ENCODE results near the gene GLG1. TPM values are rescaled to one million over a fixed set of nuclear protein-coding genes. Genes with fewer than 3 reads are reported as not detected.

GLG1 gene
- total and polyA plus RNA-seq, 4 donors = 107 to 149 (median 121) TPM

GRCh38 chr16:74472010-74472409 lies 134.9 kb downstream of the GLG1 start:
- no peaks in the 10 kb centered on the region for H3K9me3 ChIP-seq (ENCODE audit: control insufficient read depth, insufficient read depth, low read length)
- no peaks in the 10 kb centered on the region for H3K4me1 ChIP-seq (ENCODE audit: control insufficient read depth, insufficient read depth, low read length)
- H3K27me3 ChIP-seq (ENCODE audit: control insufficient read depth, insufficient read depth, low read length) = no peaks in the 10 kb centered on the region
- H3K4me3 ChIP-seq (ENCODE audit: low read depth, low read length) = no peak overlapping the region
- DNase-seq (ENCODE audit: low read depth in 4 of 6, low spot score in 6 of 6) = no peak
- no CpG with 5 or more reads among the region's 3 CpGs for WGBS (ENCODE audit: insufficient coverage)
- no peak overlapping the region for H3K27ac ChIP-seq (ENCODE audit: low read depth, low read length)
- peaks cover 59% of the 10 kb centered on the region for H3K36me3 ChIP-seq (ENCODE audit: control insufficient read depth, insufficient read depth, low read length)

GRCh38 chr16:74469946-74470478 lies 136.9 kb downstream of the GLG1 start:
- no peaks in the 10 kb centered on the region for H3K4me1 ChIP-seq (ENCODE audit: control insufficient read depth, insufficient read depth, low read length)
- H3K9me3 ChIP-seq (ENCODE audit: control insufficient read depth, insufficient read depth, low read length) = no peaks in the 10 kb centered on the region
- no peak overlapping the region for H3K4me3 ChIP-seq (ENCODE audit: low read depth, low read length)
- H3K27ac ChIP-seq (ENCODE audit: low read depth, low read length) = no peak overlapping the region
- DNase-seq (ENCODE audit: low read depth in 4 of 6, low spot score in 6 of 6) = no peak
- WGBS (ENCODE audit: insufficient coverage) = 76% methylated on average over 3 of the region's 6 CpGs
- peaks cover 67% of the 10 kb centered on the region for H3K36me3 ChIP-seq (ENCODE audit: control insufficient read depth, insufficient read depth, low read length)
- H3K27me3 ChIP-seq (ENCODE audit: control insufficient read depth, insufficient read depth, low read length) = no peaks in the 10 kb centered on the region

GRCh38 chr16:74468807-74469525 lies 137.9 kb downstream of the GLG1 start:
- 84% methylated on average over 8 of the region's 9 CpGs for WGBS (ENCODE audit: insufficient coverage)

GRCh38 chr16:74466872-74467271 lies 140.0 kb downstream of the GLG1 start:
- Histone ChIP-seq H3K36me3 (ENCODE audit: control insufficient read depth, insufficient read depth, low read length) (peaks cover 75% of the 10 kb centered on the region), H3K27me3 (ENCODE audit: control insufficient read depth, insufficient read depth, low read length) (no peaks in the 10 kb centered on the region), H3K4me3 (ENCODE audit: low read depth, low read length) (no peak overlapping the region), H3K9me3 (ENCODE audit: control insufficient read depth, insufficient read depth, low read length) (no peaks in the 10 kb centered on the region), H3K4me1 (ENCODE audit: control insufficient read depth, insufficient read depth, low read length) (no peaks in the 10 kb centered on the region), H3K27ac (ENCODE audit: low read depth, low read length) (no peak overlapping the region)
- DNase-seq (ENCODE audit: low read depth in 4 of 6, low spot score in 6 of 6) = no peak
- 100% methylated on average over 2 of the region's 5 CpGs for WGBS (ENCODE audit: insufficient coverage)

More at GRCh38 chr16:74468807-74469525, 137.9 kb downstream of the GLG1 start:
- H3K27me3 ChIP-seq (ENCODE audit: control insufficient read depth, insufficient read depth, low read length) = no peaks in the 10 kb centered on the region
- no peaks in the 10 kb centered on the region for H3K4me1 ChIP-seq (ENCODE audit: control insufficient read depth, insufficient read depth, low read length)
- H3K27ac ChIP-seq (ENCODE audit: low read depth, low read length) = no peak overlapping the region
- H3K36me3 ChIP-seq (ENCODE audit: control insufficient read depth, insufficient read depth, low read length) = peaks cover 62% of the 10 kb centered on the region
- H3K4me3 ChIP-seq (ENCODE audit: low read depth, low read length) = no peak overlapping the region
- DNase-seq (ENCODE audit: low read depth in 4 of 6, low spot score in 6 of 6) = no peak
- no peaks in the 10 kb centered on the region for H3K9me3 ChIP-seq (ENCODE audit: control insufficient read depth, insufficient read depth, low read length)

GRCh38 chr16:74465851-74466685 lies 140.8 kb downstream of the GLG1 start:
- Histone ChIP-seq H3K4me1 (ENCODE audit: control insufficient read depth, insufficient read depth, low read length) (no peaks in the 10 kb centered on the region), H3K9me3 (ENCODE audit: control insufficient read depth, insufficient read depth, low read length) (no peaks in the 10 kb centered on the region), H3K27me3 (ENCODE audit: control insufficient read depth, insufficient read depth, low read length) (no peaks in the 10 kb centered on the region), H3K36me3 (ENCODE audit: control insufficient read depth, insufficient read depth, low read length) (peaks cover 78% of the 10 kb centered on the region), H3K27ac (ENCODE audit: low read depth, low read length) (no peak overlapping the region), H3K4me3 (ENCODE audit: low read depth, low read length) (no peak overlapping the region)
- DNase-seq (ENCODE audit: low read depth in 4 of 6, low spot score in 6 of 6) = no peak
- 92% methylated on average over 2 of the region's 6 CpGs for WGBS (ENCODE audit: insufficient coverage)

- Histone ChIP-seq H3K27ac (ENCODE audit: low read depth, low read length) (no peak overlapping the region), H3K27me3 (ENCODE audit: control insufficient read depth, insufficient read depth, low read length) (no peaks in the 10 kb centered on the region), H3K4me3 (ENCODE audit: low read depth, low read length) (no peak overlapping the region), H3K4me1 (ENCODE audit: control insufficient read depth, insufficient read depth, low read length) (no peaks in the 10 kb centered on the region), H3K9me3 (ENCODE audit: control insufficient read depth, insufficient read depth, low read length) (no peaks in the 10 kb centered on the region), H3K36me3 (ENCODE audit: control insufficient read depth, insufficient read depth, low read length) (peaks cover 78% of the 10 kb centered on the region)
- no peak for DNase-seq (ENCODE audit: low read depth in 4 of 6, low spot score in 6 of 6)
- WGBS (ENCODE audit: insufficient coverage) = 90% methylated on average over 4 of the region's 7 CpGs
Measured at GRCh38 chr16:74465281-74465680, 141.6 kb downstream of the GLG1 start.

GRCh38 chr16:74463888-74464287 lies 143.0 kb downstream of the GLG1 start:
- no peaks in the 10 kb centered on the region for H3K4me1 ChIP-seq (ENCODE audit: control insufficient read depth, insufficient read depth, low read length)
- no peak for DNase-seq (ENCODE audit: low read depth in 4 of 6, low spot score in 6 of 6)
- H3K9me3 ChIP-seq (ENCODE audit: control insufficient read depth, insufficient read depth, low read length) = no peaks in the 10 kb centered on the region
- no peak overlapping the region for H3K27ac ChIP-seq (ENCODE audit: low read depth, low read length)
- peaks cover 76% of the 10 kb centered on the region for H3K36me3 ChIP-seq (ENCODE audit: control insufficient read depth, insufficient read depth, low read length)
- no peaks in the 10 kb centered on the region for H3K27me3 ChIP-seq (ENCODE audit: control insufficient read depth, insufficient read depth, low read length)
- no peak overlapping the region for H3K4me3 ChIP-seq (ENCODE audit: low read depth, low read length)
- 100% methylated on average over 2 of the region's 2 CpGs for WGBS (ENCODE audit: insufficient coverage)

GRCh38 chr16:74462361-74462760 lies 144.6 kb downstream of the GLG1 start:
- Histone ChIP-seq H3K27ac (ENCODE audit: low read depth, low read length) (no peak overlapping the region), H3K27me3 (ENCODE audit: control insufficient read depth, insufficient read depth, low read length) (no peaks in the 10 kb centered on the region), H3K4me1 (ENCODE audit: control insufficient read depth, insufficient read depth, low read length) (no peaks in the 10 kb centered on the region), H3K4me3 (ENCODE audit: low read depth, low read length) (no peak overlapping the region), H3K36me3 (ENCODE audit: control insufficient read depth, insufficient read depth, low read length) (peaks cover 74% of the 10 kb centered on the region), H3K9me3 (ENCODE audit: control insufficient read depth, insufficient read depth, low read length) (no peaks in the 10 kb centered on the region)
- DNase-seq (ENCODE audit: low read depth in 4 of 6, low spot score in 6 of 6) = no peak
- no CpG with 5 or more reads among the region's 4 CpGs for WGBS (ENCODE audit: insufficient coverage)

- DNase-seq (ENCODE audit: low read depth in 4 of 6, low spot score in 6 of 6) = no peak
- 80% methylated on average over 7 of the region's 9 CpGs for WGBS (ENCODE audit: insufficient coverage)
- no peaks in the 10 kb centered on the region for H3K27me3 ChIP-seq (ENCODE audit: control insufficient read depth, insufficient read depth, low read length)
- H3K4me3 ChIP-seq (ENCODE audit: low read depth, low read length) = no peak overlapping the region
- H3K27ac ChIP-seq (ENCODE audit: low read depth, low read length) = no peak overlapping the region
- no peaks in the 10 kb centered on the region for H3K9me3 ChIP-seq (ENCODE audit: control insufficient read depth, insufficient read depth, low read length)
- H3K4me1 ChIP-seq (ENCODE audit: control insufficient read depth, insufficient read depth, low read length) = no peaks in the 10 kb centered on the region
- H3K36me3 ChIP-seq (ENCODE audit: control insufficient read depth, insufficient read depth, low read length) = peaks cover 76% of the 10 kb centered on the region
Measured at GRCh38 chr16:74461826-74462225, 145.1 kb downstream of the GLG1 start.

Measured in spinal cord (tissue), 10 donors.